SK-N-SH (cell line): ENCODE data around the gene MGRN1. TPM values are rescaled to one million over a fixed set of nuclear protein-coding genes. Genes with fewer than 3 reads are reported as not detected.

Experiments used
- CTCF ChIA-PET: fragments of 300-600, 350-600 bp; formaldehyde crosslinking; extraction: SDS; loops from one replicate; lab custom pipeline; 2021; lab: Yijun Ruan, JAX
- POLR2A ChIA-PET: fragments of 350-600 bp; sonication (Branson Sonifier 250); formaldehyde crosslinking; extraction: SDS; loops from one replicate; lab custom pipeline; 2020; ENCODE audit warnings: antibody characterized with exemption, inconsistent platforms; lab: Yijun Ruan, JAX
- DNase-seq: peaks from one replicate; pipeline ENCODE4 v3.0.0; 2012
- H2AFZ ChIP-seq: fragments of 200-600 bp; sonication (generic); 2 replicates; pipeline ENCODE4 v1.8.1; 2016; ENCODE audit warnings: antibody characterized with exemption, mild to moderate bottlenecking, low read depth
- H3F3A ChIP-seq: fragments of 200-600 bp; sonication (generic); replicated peaks from 2 replicates; pipeline ENCODE3; 2016; ENCODE audit warnings: antibody characterized with exemption, mild to moderate bottlenecking; ENCODE audit not compliant: insufficient read depth
- H3K27ac ChIP-seq, 2 experiments: fragments of 200-500 bp in 1 of 2; fragments of 200-600 bp in 1 of 2; sonication (Bioruptor generic) in 1 of 2; sonication (generic), shearing (Covaris generic) in 1 of 2; 2 replicates each; pipeline versions ENCODE4 v1.5.1 to v1.6.1; 2014 to 2016; ENCODE audit warnings: low read depth in 2 of 2, inconsistent platforms in 1 of 2, low read length in 1 of 2, mild to moderate bottlenecking in 1 of 2, mixed read lengths in 1 of 2
- H3K27me3 ChIP-seq: fragments of 200-600 bp; sonication (generic), shearing (Covaris generic); 2 replicates; pipeline ENCODE4 v1.6.1; 2016; ENCODE audit warnings: mixed run types; ENCODE audit not compliant: insufficient read depth
- H3K36me3 ChIP-seq, 2 experiments: fragments of 200-500 bp in 1 of 2; fragments of 200-600 bp in 1 of 2; sonication (Bioruptor generic) in 1 of 2; sonication (generic) in 1 of 2; replicated peaks in 1 of 2; 2 replicates each; pipeline versions ENCODE3 to v1.5.1; 2014 to 2016; ENCODE audit warnings: low read length in 1 of 2, mild to moderate bottlenecking in 1 of 2; ENCODE audit not compliant: insufficient read depth in 2 of 2, control insufficient read depth in 1 of 2
- H3K4me1 ChIP-seq, 2 experiments: fragments of 200-500 bp in 1 of 2; fragments of 200-600 bp in 1 of 2; sonication (Bioruptor generic) in 1 of 2; sonication (generic), shearing (Covaris generic) in 1 of 2; 2 replicates each; pipeline versions ENCODE4 v1.5.1 to v1.6.1; 2014 to 2016; ENCODE audit warnings: low read depth in 1 of 2, low read length in 1 of 2, mixed run types in 1 of 2; ENCODE audit not compliant: insufficient read depth in 2 of 2, control insufficient read depth in 1 of 2
- H3K4me2 ChIP-seq: fragments of 200-600 bp; sonication (generic), shearing (Covaris generic); 2 replicates; pipeline ENCODE4 v1.6.1; 2017; ENCODE audit warnings: mixed run types
- H3K4me3 ChIP-seq, 2 experiments: fragments of 200-500 bp in 1 of 2; fragments of 200-600 bp in 1 of 2; sonication (Bioruptor generic) in 1 of 2; sonication (generic), shearing (Covaris generic) in 1 of 2; 2 replicates each; pipeline versions ENCODE4 v1.5.1 to v1.8.1; 2014 to 2016; ENCODE audit warnings: low read depth in 2 of 2, inconsistent platforms in 1 of 2, low read length in 1 of 2, mild to moderate bottlenecking in 1 of 2, mixed read lengths in 1 of 2, moderate library complexity in 1 of 2
- H3K79me2 ChIP-seq: fragments of 200-600 bp; sonication (generic); 2 replicates; pipeline ENCODE4 v1.8.1; 2017; ENCODE audit warnings: mild to moderate bottlenecking; ENCODE audit not compliant: insufficient read depth
- H3K9ac ChIP-seq: fragments of 200-600 bp; sonication (generic); 2 replicates; pipeline ENCODE4 v1.6.1; 2017; ENCODE audit warnings: mixed run types
- H3K9me2 ChIP-seq: fragments of 200-600 bp; sonication (generic); 2 replicates; pipeline ENCODE4 v1.6.1; 2017; ENCODE audit warnings: mixed run types
- H3K9me3 ChIP-seq: fragments of 200-600 bp; sonication (generic); 2 replicates; pipeline ENCODE4 v1.6.1; 2017; ENCODE audit warnings: mixed run types, mild to moderate bottlenecking, moderate library complexity
- H4K20me1 ChIP-seq: fragments of 200-600 bp; sonication (generic); 2 replicates; pipeline ENCODE4 v1.6.1; 2017; ENCODE audit warnings: mild to moderate bottlenecking, mixed run types; ENCODE audit not compliant: insufficient read depth
- CTCF ChIP-seq: fragments of 200-600 bp; sonication (generic); IDR thresholded peaks from 2 replicates; pipeline ENCODE4 v1.6.1; 2017; ENCODE audit warnings: antibody characterized with exemption, mild to moderate bottlenecking, moderate library complexity
- EP300 ChIP-seq, 2 experiments: IDR thresholded peaks; 2 replicates each; pipeline versions ENCODE4 v1.4.0 to v1.6.1; 2012; ENCODE audit warnings: borderline replicate concordance in 1 of 2, low read depth in 1 of 2, low read length in 1 of 2
- FOXJ3 ChIP-seq: sonication (generic); formaldehyde crosslinking; IDR thresholded peaks from 2 replicates; pipeline ENCODE4 v1.5.1; 2020; ENCODE audit warnings: mild to moderate bottlenecking, missing genetic modification reagents
- GABPA ChIP-seq: IDR thresholded peaks from 2 replicates; pipeline ENCODE4 v1.4.0; 2012; ENCODE audit warnings: low read depth, mild to moderate bottlenecking
- GATA2 ChIP-seq: sonication (generic); formaldehyde crosslinking; IDR thresholded peaks from 2 replicates; pipeline ENCODE4 v1.5.0; 2020; ENCODE audit warnings: mild to moderate bottlenecking, missing genetic modification reagents
- NFIC ChIP-seq: IDR thresholded peaks from 2 replicates; pipeline ENCODE4 v1.4.0; 2012; ENCODE audit warnings: borderline replicate concordance
- POLR2AphosphoS5 ChIP-seq: IDR thresholded peaks from 2 replicates; pipeline ENCODE4 v1.6.1; 2012; ENCODE audit warnings: low read depth, low read length
- RCOR1 ChIP-seq: fragments of 150-350 bp; IDR thresholded peaks from 2 replicates; pipeline ENCODE4 v1.6.1; 2017; ENCODE audit warnings: antibody characterized with exemption, low read length
- RXRA ChIP-seq: IDR thresholded peaks from 2 replicates; pipeline ENCODE4 v1.4.0; 2012; ENCODE audit warnings: low read depth, mild to moderate bottlenecking, borderline replicate concordance
- SMC3 ChIP-seq: IDR thresholded peaks from 2 replicates; pipeline ENCODE4 v1.6.1; 2012; ENCODE audit warnings: low read depth, low read length, improper control_type of control experiment
- TAF1 ChIP-seq: IDR thresholded peaks from 2 replicates; pipeline ENCODE4 v1.6.1; 2012; ENCODE audit warnings: low read depth, mild to moderate bottlenecking, low read length, moderate library complexity, borderline replicate concordance
- USF1 ChIP-seq: IDR thresholded peaks from 2 replicates; pipeline ENCODE4 v1.4.0; 2012; ENCODE audit warnings: low read depth, borderline replicate concordance
- YY1 ChIP-seq: IDR thresholded peaks from 2 replicates; pipeline ENCODE4 v1.4.0; 2012; ENCODE audit warnings: low read depth, mild to moderate bottlenecking
- WGBS: methylation state at CpG from one replicate; pipeline ENCODE4 v1.1.6; 2017; ENCODE audit warnings: low lambda C conversion rate; 5-methylcytosine and 5-hydroxymethylcytosine counted together
- polyA plus RNA-seq, 3 experiments: library from polyadenylated mRNA; depleted of rRNA; stranded (reverse); fragments of >200 nt; gene quantifications; 2 replicates each; pipeline ENCODE4 v1.2.3, GENCODE V29; 2012
- TF ChIP-seq, protein P1 (sequence below): fragments of 150-350 bp; IDR thresholded peaks from 2 replicates; pipeline ENCODE4 v1.6.1; 2016; ENCODE audit warnings: mild to moderate bottlenecking, low read depth, low read length
- TF ChIP-seq, protein P2 (sequence below): IDR thresholded peaks from 2 replicates; pipeline ENCODE4 v1.4.0; 2012; ENCODE audit warnings: low read depth

The MGRN1 gene
- polyA plus RNA-seq, 1 of the 3 experiments (the other 2 are of a cell fraction) = 13.3 TPM

DNA sequence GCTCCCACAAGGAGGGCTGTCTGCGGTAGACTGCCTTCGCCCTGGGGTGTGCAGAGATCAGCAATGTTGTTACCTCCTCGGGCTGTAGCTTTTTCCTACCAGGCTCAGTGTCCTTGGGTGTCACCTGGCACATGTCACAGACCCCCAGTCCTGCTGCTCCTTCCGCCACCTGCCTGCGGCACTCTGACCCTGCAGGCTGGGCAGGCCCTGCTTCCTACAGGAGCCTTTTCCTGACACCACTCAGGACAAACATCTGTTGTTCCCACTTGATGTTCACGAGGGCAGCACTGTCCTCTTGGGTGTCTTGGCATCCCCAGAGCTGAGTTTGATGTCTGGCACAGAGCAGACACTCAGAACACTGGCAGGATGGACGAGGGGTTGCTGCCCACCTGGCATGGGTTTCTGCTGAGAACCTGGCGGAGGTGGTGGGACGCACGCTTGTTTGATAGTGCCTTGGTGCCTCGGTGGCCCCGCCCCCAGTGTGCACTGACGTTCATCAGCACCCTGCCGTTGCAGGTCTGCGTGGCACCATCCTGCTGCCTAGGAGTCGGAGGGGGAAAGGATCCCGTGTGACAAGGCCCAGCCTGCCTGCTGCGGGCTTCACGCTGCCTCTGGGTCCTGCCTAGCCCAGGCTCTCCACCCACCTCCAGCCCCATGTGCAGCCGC lies 42.0 kb downstream of the MGRN1 start:
- no peaks in the 10 kb centered on the region for H3K4me1 ChIP-seq
- no peak overlapping the region for H3K27ac ChIP-seq
- no peaks in the 10 kb centered on the region for H3K79me2 ChIP-seq
- H3K9ac ChIP-seq = no peak overlapping the region
- H2AFZ ChIP-seq = no peak overlapping the region
- H3K4me2 ChIP-seq = no peak overlapping the region
- ChIA-PET POLR2A (no interaction called here), CTCF (no interaction called here)
- no peaks in the 10 kb centered on the region for H3K27me3 ChIP-seq
- peaks cover 6 to 30% of the 10 kb centered on the region in 2 experiments for H3K36me3 ChIP-seq
- H3K9me2 ChIP-seq = no peaks in the 10 kb centered on the region
- H3K4me3 ChIP-seq = no peak overlapping the region
- DNase-seq = no peak
- WGBS = 96% methylated on average over 13 of the region's 20 CpGs
- TF ChIP-seq RXRA (no peak), CTCF (no peak), FOXJ3 (CRISPR knock-in tag) (no peak), RCOR1 (no peak), POLR2AphosphoS5 (no peak), NFIC (no peak), GABPA (no peak)
- TF ChIP-seq, protein P1, sequence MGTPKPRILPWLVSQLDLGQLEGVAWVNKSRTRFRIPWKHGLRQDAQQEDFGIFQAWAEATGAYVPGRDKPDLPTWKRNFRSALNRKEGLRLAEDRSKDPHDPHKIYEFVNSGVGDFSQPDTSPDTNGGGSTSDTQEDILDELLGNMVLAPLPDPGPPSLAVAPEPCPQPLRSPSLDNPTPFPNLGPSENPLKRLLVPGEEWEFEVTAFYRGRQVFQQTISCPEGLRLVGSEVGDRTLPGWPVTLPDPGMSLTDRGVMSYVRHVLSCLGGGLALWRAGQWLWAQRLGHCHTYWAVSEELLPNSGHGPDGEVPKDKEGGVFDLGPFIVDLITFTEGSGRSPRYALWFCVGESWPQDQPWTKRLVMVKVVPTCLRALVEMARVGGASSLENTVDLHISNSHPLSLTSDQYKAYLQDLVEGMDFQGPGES = no peak
- H3F3A ChIP-seq = no peaks in the 10 kb centered on the region
- H3K9me3 ChIP-seq = no peaks in the 10 kb centered on the region
- peaks cover 1% of the 10 kb centered on the region; the same call in 1 of the 2 replicates for H4K20me1 ChIP-seq

GRCh38 chr16:4667203-4667963 lies 42.8 kb downstream of the MGRN1 start:
- Histone ChIP-seq H3K4me1 (no peaks in the 10 kb centered on the region), H4K20me1 (no peaks in the 10 kb centered on the region), H3K27me3 (no peaks in the 10 kb centered on the region), H3K9me2 (no peaks in the 10 kb centered on the region), H3K27ac (no peak overlapping the region), H3K36me3 (peaks cover 11 to 31% of the 10 kb centered on the region in 2 experiments), H2AFZ (no peak overlapping the region), H3K4me2 (no peak overlapping the region), H3K4me3 (no peak overlapping the region), H3K9ac (no peak overlapping the region), H3K79me2 (no peaks in the 10 kb centered on the region), H3K9me3 (no peaks in the 10 kb centered on the region), H3F3A (no peaks in the 10 kb centered on the region)
- WGBS = 96% methylated on average over 18 of the region's 20 CpGs
- no peak for DNase-seq
- ChIA-PET CTCF (interaction anchor here (1.2 to 1.4 kb wide), 2 partner anchors 17 to 288 kb away, joined by 3 read pairs; no protein-coding TSS in a partner anchor), POLR2A (no interaction called here)
- TF ChIP-seq YY1 = no peak
- no peak for TF ChIP-seq RCOR1
- no peak for TF ChIP-seq GABPA
- TF ChIP-seq RXRA = no peak
- no peak for TF ChIP-seq EP300 (IDR thresholded peaks at IDR 0.05; ENCODE audit: borderline replicate concordance in 1 of 2, low read depth in 1 of 2, low read length in 1 of 2)
- TF ChIP-seq, protein P2, sequence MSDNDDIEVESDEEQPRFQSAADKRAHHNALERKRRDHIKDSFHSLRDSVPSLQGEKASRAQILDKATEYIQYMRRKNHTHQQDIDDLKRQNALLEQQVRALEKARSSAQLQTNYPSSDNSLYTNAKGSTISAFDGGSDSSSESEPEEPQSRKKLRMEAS = no peak
- no peak for TF ChIP-seq TAF1
- no peak for TF ChIP-seq GATA2 (CRISPR knock-in tag)
- TF ChIP-seq, protein P1 = no peak
- no peak for TF ChIP-seq SMC3
- no peak for TF ChIP-seq CTCF
- no peak for TF ChIP-seq USF1
